HTR-8/SVneo (cell line): ENCODE measurements around the gene HPS6.
"Not testable (repeated sequence)": the region's sequence is repeated elsewhere in the genome, so short reads cannot be mapped to it uniquely, and the experiment has no call there.

Source experiments
- DNase-seq: peaks from one replicate; pipeline ENCODE4 v3.0.0; 2011; ENCODE audit warnings: low spot score, mixed read lengths; ENCODE audit not compliant: insufficient read length
- FAIRE-seq: peaks from 2 replicates; lab custom pipeline; 2011; peaks lifted over from hg19 to GRCh38; lab: Jason Lieb, UNC

HPS6 gene

GRCh38 chr10:102064868-102065560, at the start of gene HPS6:
TSS of gene HPS6 (plus strand) at chr10:102065349. CDS start at chr10:102065475, 126 bp downstream.
- peak; percentile 92 for DNase-seq

GRCh38 chr10:102016416-102016815, 48.7 kb upstream of the HPS6 start:
- FAIRE-seq = no peak
- no peak for DNase-seq

More at GRCh38 chr10:102064868-102065560, at the start of gene HPS6:
- peak; percentile 89 for FAIRE-seq

- no peak for DNase-seq
- no peak for FAIRE-seq
These were observed 47.9 kb upstream of the HPS6 start for GRCh38 chr10:102017295-102017694.

GRCh38 chr10:102020938-102021337, 44.2 kb upstream of the HPS6 start:
- FAIRE-seq = no peak
- DNase-seq = no peak

- no peak for FAIRE-seq
These were observed 40.4 kb upstream of the HPS6 start for GRCh38 chr10:102024799-102025198.

GRCh38 chr10:102027261-102027660, 37.9 kb upstream of the HPS6 start:
- no peak for DNase-seq
- no peak for FAIRE-seq

More at GRCh38 chr10:102024799-102025198, 40.4 kb upstream of the HPS6 start:
- DNase-seq = no peak

GRCh38 chr10:102033787-102034186, 31.4 kb upstream of the HPS6 start:
- FAIRE-seq = no peak

GRCh38 chr10:102035807-102036206, 29.3 kb upstream of the HPS6 start:
- FAIRE-seq = not testable (repeated sequence)

More at GRCh38 chr10:102033787-102034186, 31.4 kb upstream of the HPS6 start:
- DNase-seq = no peak

GRCh38 chr10:102038410-102038809, 26.7 kb upstream of the HPS6 start:
- FAIRE-seq = no peak

More at GRCh38 chr10:102035807-102036206, 29.3 kb upstream of the HPS6 start:
- DNase-seq = not testable (repeated sequence)

GRCh38 chr10:102040305-102041050, 24.7 kb upstream of the HPS6 start:
- FAIRE-seq (no peak), DNase-seq (no peak)

More at GRCh38 chr10:102038410-102038809, 26.7 kb upstream of the HPS6 start:
- no peak for DNase-seq

- DNase-seq = no peak
- FAIRE-seq = no peak
These were observed 19.9 kb upstream of the HPS6 start for GRCh38 chr10:102045292-102045691.

- FAIRE-seq = no peak
These were observed 19.1 kb upstream of the HPS6 start for GRCh38 chr10:102046095-102046494.

GRCh38 chr10:102054881-102055646, 10.1 kb upstream of the HPS6 start:
- DNase-seq, FAIRE-seq: not testable (repeated sequence)

More at GRCh38 chr10:102046095-102046494, 19.1 kb upstream of the HPS6 start:
- no peak for DNase-seq

GRCh38 chr10:102055647-102056419, 9.3 kb upstream of the HPS6 start, which contains the start of gene ARMH3:
TSS of gene ARMH3 (minus strand) at chr10:102056173. CDS start at chr10:102040114, 16,059 bp downstream.
- DNase-seq = peak; percentile 98
- FAIRE-seq = peak; percentile 69

- DNase-seq = no peak
- FAIRE-seq = no peak
These were observed 5.2 kb upstream of the HPS6 start for GRCh38 chr10:102059987-102060386.

- FAIRE-seq = no peak
- DNase-seq = no peak
These were observed 664 bp upstream of the HPS6 start for GRCh38 chr10:102064503-102064867.

- no peak for DNase-seq
- FAIRE-seq = peak; percentile 51
These were observed 631 bp downstream of the HPS6 start for GRCh38 chr10:102065561-102066398.

GRCh38 chr10:102066399-102067088, 1.4 kb downstream of the HPS6 start:
- DNase-seq = no peak
- no peak for FAIRE-seq
